GM23338 (cell line): ENCODE data around the gene C11orf91. TPM values are rescaled to one million over a fixed set of nuclear protein-coding genes. Genes with fewer than 3 reads are reported as not detected.

Source experiments
- ATAC-seq: fragments of 200-7000 bp; cut with Tn5 transposase; 3 replicates; pipeline ENCODE4 v1.9.1; 2020
- DNase-seq: peaks from one replicate; pipeline ENCODE4 v3.0.0-alpha.2; 2015; ENCODE audit warnings: low spot score
- H2AFZ ChIP-seq: fragments of 200-600 bp; sonication (generic); 2 replicates; pipeline ENCODE4 v1.8.0; 2016; ENCODE audit warnings: antibody characterized with exemption, mild to moderate bottlenecking, moderate library complexity
- H3F3A ChIP-seq: fragments of 200-600 bp; sonication (generic); replicated peaks from 2 replicates; pipeline ENCODE4 v1.8.0; 2017; ENCODE audit warnings: antibody characterized with exemption, mixed run types, low read depth
- H3K27ac ChIP-seq: fragments of 200-600 bp; sonication (generic); 2 replicates; pipeline ENCODE4 v1.6.1; 2016; ENCODE audit warnings: low read depth
- H3K27me3 ChIP-seq: fragments of 200-600 bp; sonication (generic); 2 replicates; pipeline ENCODE4 v1.8.0; 2016; ENCODE audit warnings: mild to moderate bottlenecking, mixed run types, moderate library complexity; ENCODE audit not compliant: insufficient read depth
- H3K36me3 ChIP-seq: fragments of 200-600 bp; sonication (generic); 2 replicates; pipeline ENCODE4 v1.8.0; 2016; ENCODE audit warnings: mild to moderate bottlenecking; ENCODE audit not compliant: insufficient read depth
- H3K4me1 ChIP-seq: fragments of 200-600 bp; sonication (generic); 2 replicates; pipeline ENCODE4 v1.8.0; 2016; ENCODE audit warnings: mild to moderate bottlenecking, moderate library complexity; ENCODE audit not compliant: insufficient read depth
- H3K4me2 ChIP-seq: fragments of 200-600 bp; sonication (generic); 2 replicates; pipeline ENCODE4 v1.7.1; 2017; ENCODE audit warnings: mixed run types
- H3K4me3 ChIP-seq: fragments of 200-600 bp; sonication (generic); 2 replicates; pipeline ENCODE4 v1.6.1; 2016; ENCODE audit warnings: mixed run types
- H3K79me2 ChIP-seq: fragments of 200-600 bp; sonication (generic); replicated peaks from 2 replicates; pipeline ENCODE4 v1.8.0; 2017; ENCODE audit warnings: mild to moderate bottlenecking; ENCODE audit not compliant: insufficient read depth
- H3K9me2 ChIP-seq: fragments of 200-600 bp; sonication (generic); 2 replicates; pipeline ENCODE4 v1.8.0; 2017; ENCODE audit not compliant: insufficient read depth
- H4K20me1 ChIP-seq: fragments of 200-600 bp; sonication (generic); replicated peaks from 2 replicates; pipeline ENCODE4 v1.8.0; 2017; ENCODE audit warnings: mild to moderate bottlenecking; ENCODE audit not compliant: insufficient read depth
- H3K27ac Mint-ChIP-seq: 2 replicates; pipeline ENCODE4 v1.8.0; 2020; ENCODE audit warnings: inconsistent platforms, mild to moderate bottlenecking, moderate library complexity, mixed read lengths
- H3K27me3 Mint-ChIP-seq: 3 replicates; pipeline ENCODE4 v1.8.0; 2022; ENCODE audit warnings: low read depth, mild to moderate bottlenecking, moderate library complexity, mixed read lengths, inconsistent platforms; ENCODE audit not compliant: insufficient read depth, poor library complexity
- H3K36me3 Mint-ChIP-seq: 3 replicates; pipeline ENCODE4 v1.8.0; 2021; ENCODE audit warnings: low read depth, mild to moderate bottlenecking, inconsistent platforms, moderate library complexity, mixed read lengths
- H3K4me1 Mint-ChIP-seq: 3 replicates; pipeline ENCODE4 v1.8.0; 2020; ENCODE audit warnings: mild to moderate bottlenecking, inconsistent platforms, mixed read lengths
- H3K4me3 Mint-ChIP-seq: 3 replicates; pipeline ENCODE4 v1.8.0; 2021; ENCODE audit warnings: moderate library complexity, mild to moderate bottlenecking, inconsistent platforms, mixed read lengths
- H3K9me3 Mint-ChIP-seq: 3 replicates; pipeline ENCODE4 v1.8.0; 2020; ENCODE audit warnings: moderate library complexity, mild to moderate bottlenecking, inconsistent platforms, mixed read lengths
- CREB1 ChIP-seq: fragments of 250-450 bp; sonication (Bioruptor Pico); IDR thresholded peaks from 2 replicates; pipeline ENCODE4 v1.5.0; 2020; ENCODE audit warnings: low read depth, mild to moderate bottlenecking, moderate library complexity
- REST ChIP-seq: IDR thresholded peaks from one replicate; pipeline ENCODE4 v1.6.1; 2018; ENCODE audit warnings: antibody characterized with exemption; ENCODE audit not compliant: unreplicated experiment
- STAT1 ChIP-seq: IDR thresholded peaks from one replicate; pipeline ENCODE4 v1.6.1; 2016; ENCODE audit warnings: antibody characterized with exemption; ENCODE audit not compliant: unreplicated experiment
- ZNF331 ChIP-seq: fragments of 250-450 bp; sonication (Bioruptor Pico); IDR thresholded peaks from 2 replicates; pipeline ENCODE4 v1.5.0; 2020; ENCODE audit warnings: low read depth, mild to moderate bottlenecking, moderate library complexity
- polyA plus RNA-seq: library from polyadenylated mRNA; unstranded; fragments of >200 nt; fragmentation: Nextera tagmentation; extraction: Ambion mirVana; gene quantifications from 2 replicates; pipeline ENCODE4 v1.2.1, GENCODE V29; 2016
- total RNA-seq: library from RNA; depleted of rRNA; stranded (reverse); fragments of >200 nt; shearing (Covaris generic); gene quantifications from 2 replicates; pipeline ENCODE4 v1.2.3, GENCODE V29; 2014
- TF ChIP-seq, protein P1 (sequence below): IDR thresholded peaks from 2 replicates; pipeline ENCODE4 v1.6.1; 2016; ENCODE audit warnings: antibody characterized with exemption

The C11orf91 gene
- total and polyA plus RNA-seq, 2 experiments from 2014 or later = not detected

DNA sequence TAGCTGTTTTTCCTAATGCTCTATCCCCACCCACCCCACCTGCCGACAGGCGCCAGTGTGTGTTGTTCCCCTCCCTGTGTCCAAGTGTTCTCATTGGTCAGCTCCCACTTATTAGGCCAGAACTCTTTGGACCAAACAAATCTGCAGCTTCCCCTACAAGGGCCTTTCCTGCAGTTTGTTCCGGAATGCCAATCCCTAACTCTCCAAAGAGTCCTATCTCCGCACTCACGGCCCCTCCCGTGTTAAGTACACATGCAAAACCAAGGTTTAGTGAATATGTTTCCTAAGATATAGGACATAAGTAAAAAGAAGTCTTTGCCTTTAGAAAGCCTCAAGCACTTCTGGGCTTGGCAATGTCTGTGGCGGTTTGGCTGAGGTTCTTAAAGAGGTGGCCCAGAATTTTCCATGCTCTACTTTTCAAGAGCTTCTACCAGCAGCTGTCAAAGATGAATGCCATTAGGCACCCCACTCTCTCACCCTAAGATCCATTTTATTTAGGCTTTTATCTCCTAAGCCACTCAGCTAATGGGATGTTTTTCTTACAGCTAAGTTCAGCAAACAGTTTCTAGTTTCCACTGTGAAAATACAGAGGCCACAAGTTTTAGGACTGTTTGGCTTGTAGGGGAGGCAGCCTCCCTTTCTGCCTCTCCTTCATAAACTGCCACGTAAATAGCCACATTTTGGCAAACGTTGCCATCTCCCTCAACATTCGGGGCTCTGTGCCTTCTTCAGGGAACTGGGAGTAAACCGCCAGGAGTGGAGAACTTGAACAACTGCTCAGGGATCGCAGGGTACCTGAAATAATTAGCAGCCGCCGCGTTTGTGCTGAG is 34.0 kb upstream of the C11orf91 start:
- peaks cover 15% of the 10 kb centered on the region for H3K27me3 ChIP-seq
- peak overlapping the region; percentile 94; the same call in 1 of the 2 replicates for H2AFZ ChIP-seq
- no peaks in the 10 kb centered on the region for H3K9me3 Mint-ChIP-seq
- peak overlapping the region; percentile 98 for H3K4me3 ChIP-seq
- DNase-seq (peak; percentile 19), ATAC-seq (no peak)
- H4K20me1 ChIP-seq = peaks cover 20% of the 10 kb centered on the region
- H3K36me3 ChIP-seq = no peaks in the 10 kb centered on the region
- H3K79me2 ChIP-seq = peaks cover 60% of the 10 kb centered on the region
- H3K4me2 ChIP-seq = peak overlapping the region; percentile 100
- no peak for TF ChIP-seq REST
- H3K9me2 ChIP-seq = no peaks in the 10 kb centered on the region
- no peak overlapping the region for H3K27ac ChIP-seq
- peak overlapping the region; percentile 86 for H3K4me3 Mint-ChIP-seq
- H3K4me1 Mint-ChIP-seq = peaks cover 25% of the 10 kb centered on the region
- H3F3A ChIP-seq = no peaks in the 10 kb centered on the region; the same call in 1 of the 2 replicates
- peaks cover 14% of the 10 kb centered on the region for H3K27me3 Mint-ChIP-seq
- H3K4me1 ChIP-seq = peaks cover 21% of the 10 kb centered on the region
- H3K27ac Mint-ChIP-seq = no peak overlapping the region
- no peaks in the 10 kb centered on the region for H3K36me3 Mint-ChIP-seq

DNA sequence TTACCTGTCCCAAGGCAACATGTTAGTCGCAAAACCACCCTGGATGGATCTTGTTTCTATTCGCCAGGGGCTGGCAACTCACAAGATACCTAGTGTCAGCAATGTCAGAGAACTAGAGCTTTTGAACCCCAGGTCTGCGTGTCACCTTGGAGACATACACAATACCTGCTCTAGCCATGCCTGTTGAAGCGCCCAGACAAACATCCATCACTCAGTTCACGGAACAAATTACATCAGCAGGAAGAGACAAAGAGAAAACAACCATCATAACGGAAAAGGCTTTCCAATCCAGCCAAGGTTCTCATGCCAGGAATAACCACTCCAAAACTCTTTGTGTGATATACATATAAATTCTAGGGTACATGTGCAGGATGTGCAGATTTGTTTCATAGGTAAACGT is 33.4 kb upstream of the C11orf91 start:
- ATAC-seq (no peak), DNase-seq (no peak)
- Histone ChIP-seq H3K9me2 (no peaks in the 10 kb centered on the region), H3K79me2 (peaks cover 67% of the 10 kb centered on the region), H4K20me1 (peaks cover 26% of the 10 kb centered on the region), H3K36me3 (no peaks in the 10 kb centered on the region), H3K4me3 (no peak overlapping the region), H3K27ac (no peak overlapping the region), H3K4me1 (peaks cover 21% of the 10 kb centered on the region), H3K4me2 (no peak overlapping the region), H3K27me3 (peaks cover 15% of the 10 kb centered on the region), H3F3A (no peaks in the 10 kb centered on the region; the same call in 1 of the 2 replicates), H2AFZ (no peak overlapping the region)
- TF ChIP-seq ZNF331 (CRISPR knock-in tag) (no peak), STAT1 (no peak), CREB1 (CRISPR knock-in tag) (no peak)
- TF ChIP-seq, protein P1, sequence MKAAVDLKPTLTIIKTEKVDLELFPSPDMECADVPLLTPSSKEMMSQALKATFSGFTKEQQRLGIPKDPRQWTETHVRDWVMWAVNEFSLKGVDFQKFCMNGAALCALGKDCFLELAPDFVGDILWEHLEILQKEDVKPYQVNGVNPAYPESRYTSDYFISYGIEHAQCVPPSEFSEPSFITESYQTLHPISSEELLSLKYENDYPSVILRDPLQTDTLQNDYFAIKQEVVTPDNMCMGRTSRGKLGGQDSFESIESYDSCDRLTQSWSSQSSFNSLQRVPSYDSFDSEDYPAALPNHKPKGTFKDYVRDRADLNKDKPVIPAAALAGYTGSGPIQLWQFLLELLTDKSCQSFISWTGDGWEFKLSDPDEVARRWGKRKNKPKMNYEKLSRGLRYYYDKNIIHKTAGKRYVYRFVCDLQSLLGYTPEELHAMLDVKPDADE = no peak
- Mint-ChIP-seq H3K36me3 (peaks cover 3% of the 10 kb centered on the region; the same call in 1 of the 3 replicates), H3K9me3 (no peaks in the 10 kb centered on the region), H3K4me1 (peaks cover 25% of the 10 kb centered on the region), H3K27me3 (peaks cover 14% of the 10 kb centered on the region), H3K4me3 (peak overlapping the region; percentile 8; the same call in 1 of the 3 replicates), H3K27ac (no peak overlapping the region)
